Measurements from ENCODE around the gene SSTR4.

DNA sequence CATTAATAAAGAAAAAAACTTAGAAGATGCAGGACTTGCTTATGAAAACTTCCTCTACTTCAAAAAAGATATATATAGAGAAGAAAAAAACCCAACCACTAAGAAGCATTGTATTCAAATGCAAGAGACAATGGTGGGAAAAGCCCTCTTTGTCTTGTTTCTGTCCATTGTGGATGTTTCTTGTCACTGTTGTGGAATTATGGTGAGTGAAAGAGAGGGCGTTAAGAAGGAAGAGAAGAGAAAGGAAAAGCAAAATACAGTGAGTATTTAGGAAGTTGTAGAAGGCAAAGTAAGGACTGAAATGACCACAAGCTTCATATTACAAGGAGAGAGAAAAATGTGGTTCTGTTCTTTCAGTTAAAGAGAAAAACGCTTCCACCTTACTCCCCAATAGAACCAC, 28.5 kb downstream of the SSTR4 start:
- TF ChIP-seq, protein P1, sequence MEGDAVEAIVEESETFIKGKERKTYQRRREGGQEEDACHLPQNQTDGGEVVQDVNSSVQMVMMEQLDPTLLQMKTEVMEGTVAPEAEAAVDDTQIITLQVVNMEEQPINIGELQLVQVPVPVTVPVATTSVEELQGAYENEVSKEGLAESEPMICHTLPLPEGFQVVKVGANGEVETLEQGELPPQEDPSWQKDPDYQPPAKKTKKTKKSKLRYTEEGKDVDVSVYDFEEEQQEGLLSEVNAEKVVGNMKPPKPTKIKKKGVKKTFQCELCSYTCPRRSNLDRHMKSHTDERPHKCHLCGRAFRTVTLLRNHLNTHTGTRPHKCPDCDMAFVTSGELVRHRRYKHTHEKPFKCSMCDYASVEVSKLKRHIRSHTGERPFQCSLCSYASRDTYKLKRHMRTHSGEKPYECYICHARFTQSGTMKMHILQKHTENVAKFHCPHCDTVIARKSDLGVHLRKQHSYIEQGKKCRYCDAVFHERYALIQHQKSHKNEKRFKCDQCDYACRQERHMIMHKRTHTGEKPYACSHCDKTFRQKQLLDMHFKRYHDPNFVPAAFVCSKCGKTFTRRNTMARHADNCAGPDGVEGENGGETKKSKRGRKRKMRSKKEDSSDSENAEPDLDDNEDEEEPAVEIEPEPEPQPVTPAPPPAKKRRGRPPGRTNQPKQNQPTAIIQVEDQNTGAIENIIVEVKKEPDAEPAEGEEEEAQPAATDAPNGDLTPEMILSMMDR (IDR thresholded peaks at IDR 0.05; ENCODE audit: extremely low read depth in 1 of 2, insufficient read depth in 1 of 2, low read depth in 1 of 2, low read length in 2 of 2) = no peak
- no peak for TF ChIP-seq POLR2A (IDR thresholded peaks at IDR 0.05; ENCODE audit: low read depth, low read length)
